HCT116 (cell line): ENCODE data around the gene PROB1. TPM values are rescaled to one million over a fixed set of nuclear protein-coding genes. Genes with fewer than 3 reads are reported as not detected.
A peak's percentile ranks its signal among the peaks of the same experiment; 100 is the strongest.

Experiments
- ATAC-seq: fragments of 200-7000 bp; cut with Tn5 transposase; 2 replicates; pipeline ENCODE4 v1.9.1; 2020; ENCODE audit warnings: mild to moderate bottlenecking, moderate library complexity
- BruUV-seq: library from RNA; stranded (reverse); fragments of 400-500 nt; replicated peaks from 2 replicates; lab custom pipeline; 2021; lab: Mats Ljungman, UMichigan
- CTCF ChIA-PET: fragments of 300-600 bp; sonication (Branson Sonifier 250); formaldehyde crosslinking; loops from one replicate; lab custom pipeline; 2021; ENCODE audit warnings: antibody characterized with exemption; lab: Charles Lee
- POLR2A ChIA-PET: fragments of 300-600, 350-600 bp; sonication (Branson Sonifier 250); formaldehyde crosslinking; loops from one replicate; lab custom pipeline; 2021; ENCODE audit warnings: antibody characterized with exemption; lab: Charles Lee
- RAD21 ChIA-PET, 2 experiments: fragments of 300-600 bp; sonication (Branson Sonifier 250); formaldehyde crosslinking; loops; one replicate each; lab custom pipeline; 2023; ENCODE audit warnings: low total read pairs in 2 of 2; ENCODE audit not compliant: uncharacterized antibody in 2 of 2, unreplicated experiment in 2 of 2, low non-redundant PET in 1 of 2; lab: Charles Lee
- DNase-seq: peaks from one replicate; pipeline ENCODE4 v3.0.0-alpha.2; 2010; ENCODE audit warnings: low read depth, low spot score
- H2AFZ ChIP-seq: fragments of 200-600 bp; shearing (Covaris generic), sonication (generic); 2 replicates; pipeline ENCODE4 v1.6.1; 2017; ENCODE audit warnings: low read depth, mixed run types, mixed read lengths, antibody characterized with exemption, low read length; ENCODE audit not compliant: poor library complexity, severe bottlenecking
- H3K27ac ChIP-seq: 2 replicates; pipeline ENCODE4 v1.5.1; 2012; ENCODE audit warnings: low read depth, low read length
- H3K27me3 ChIP-seq: fragments of 200-600 bp; sonication (generic); 2 replicates; pipeline ENCODE4 v1.6.1; 2016; ENCODE audit warnings: mixed run types, low read length, mixed read lengths; ENCODE audit not compliant: insufficient read depth
- H3K36me3 ChIP-seq, 2 experiments: fragments of 200-500 bp in 1 of 2; fragments of 200-600 bp in 1 of 2; sonication (Bioruptor generic) in 1 of 2; sonication (generic) in 1 of 2; 2 replicates each; pipeline versions ENCODE4 v1.5.1 to v1.6.1; 2014 to 2016; ENCODE audit warnings: low read length in 2 of 2, inconsistent platforms in 1 of 2, mixed read lengths in 1 of 2, mixed run types in 1 of 2; ENCODE audit not compliant: insufficient read depth in 2 of 2, control insufficient read depth in 1 of 2
- H3K4me1 ChIP-seq, 2 experiments: fragments of 200-600 bp in 1 of 2; sonication (generic) in 1 of 2; 2 replicates each; pipeline versions ENCODE4 v1.5.1 to v1.6.1; 2012 to 2017; ENCODE audit warnings: low read length in 2 of 2, inconsistent platforms in 1 of 2, mild to moderate bottlenecking in 1 of 2, mixed read lengths in 1 of 2, mixed run types in 1 of 2, moderate library complexity in 1 of 2; ENCODE audit not compliant: insufficient read depth in 2 of 2, control insufficient read depth in 1 of 2
- H3K4me2 ChIP-seq: fragments of 200-600 bp; sonication (generic); 2 replicates; pipeline ENCODE4 v1.6.1; 2017; ENCODE audit warnings: mixed run types, low read length, mixed read lengths
- H3K4me3 ChIP-seq, 2 experiments: fragments of 200-600 bp in 1 of 2; sonication (generic) in 1 of 2; replicated peaks in 1 of 2; 2 replicates each; pipeline ENCODE4 v1.5.1; 2011 to 2016; ENCODE audit warnings: low read length in 2 of 2, control low read depth in 1 of 2, low read depth in 1 of 2, mild to moderate bottlenecking in 1 of 2, mixed read lengths in 1 of 2, mixed run types in 1 of 2
- H3K79me2 ChIP-seq: fragments of 200-600 bp; sonication (generic); 2 replicates; pipeline ENCODE4 v1.6.1; 2017; ENCODE audit warnings: mild to moderate bottlenecking, mixed run types, low read length, moderate library complexity, mixed read lengths; ENCODE audit not compliant: insufficient read depth
- H3K9ac ChIP-seq: fragments of 200-600 bp; sonication (generic); 2 replicates; pipeline ENCODE4 v1.6.1; 2016; ENCODE audit warnings: low read length, mixed read lengths
- H3K9me2 ChIP-seq: fragments of 200-600 bp; sonication (generic), shearing (Covaris generic); 2 replicates; pipeline ENCODE4 v1.6.1; 2017; ENCODE audit warnings: mixed run types, mild to moderate bottlenecking, moderate library complexity; ENCODE audit not compliant: insufficient read depth
- H3K9me3 ChIP-seq, 2 experiments: fragments of 200-500 bp in 1 of 2; fragments of 200-600 bp in 1 of 2; sonication (Bioruptor generic) in 1 of 2; sonication (generic) in 1 of 2; 2 replicates each; pipeline ENCODE4 v1.6.1; 2014 to 2017; ENCODE audit warnings: low read length in 2 of 2, mixed read lengths in 2 of 2, inconsistent platforms in 1 of 2, low read depth in 1 of 2, mild to moderate bottlenecking in 1 of 2, mixed run types in 1 of 2, moderate library complexity in 1 of 2; ENCODE audit not compliant: control insufficient read depth in 1 of 2, insufficient read depth in 1 of 2
- H4K20me1 ChIP-seq: fragments of 200-600 bp; sonication (generic), shearing (Covaris generic); 2 replicates; pipeline ENCODE4 v1.6.1; 2017; ENCODE audit warnings: mixed run types, mild to moderate bottlenecking, moderate library complexity; ENCODE audit not compliant: insufficient read depth
- intact Hi-C: fragments of 100-400 bp; cut with micrococcal nuclease; formaldehyde crosslinking; loops from 2 replicates; pipeline ENCODE4 v1.10.0; 2022
- total RNA-seq: library from RNA; stranded (reverse); gene quantifications from one replicate; pipeline ENCODE4 v1.2.1, GENCODE V29; 2021; ENCODE audit not compliant: unreplicated experiment
- TF ChIP-seq, protein P1 (sequence below), 3 experiments: fragments of 200-600 bp in 1 of 3; sonication (generic) in 1 of 3; IDR thresholded peaks in 2 of 3; conservative IDR thresholded peaks in 1 of 3; 2 replicates each; pipeline ENCODE4 v1.5.1; 2012 to 2017; ENCODE audit warnings: low read depth in 2 of 3, low read length in 2 of 3, antibody characterized with exemption in 1 of 3, borderline replicate concordance in 1 of 3, control low read depth in 1 of 3, mild to moderate bottlenecking in 1 of 3, mixed read lengths in 1 of 3, mixed run types in 1 of 3, moderate library complexity in 1 of 3; ENCODE audit not compliant: insufficient read depth in 1 of 3
- TF ChIP-seq, protein P2 (sequence below): IDR thresholded peaks from 2 replicates; pipeline ENCODE4 v1.6.1; 2012; ENCODE audit warnings: low read depth

PROB1 gene
- total RNA-seq, 1 experiment from 2014 or later = 1.7 TPM

DNA sequence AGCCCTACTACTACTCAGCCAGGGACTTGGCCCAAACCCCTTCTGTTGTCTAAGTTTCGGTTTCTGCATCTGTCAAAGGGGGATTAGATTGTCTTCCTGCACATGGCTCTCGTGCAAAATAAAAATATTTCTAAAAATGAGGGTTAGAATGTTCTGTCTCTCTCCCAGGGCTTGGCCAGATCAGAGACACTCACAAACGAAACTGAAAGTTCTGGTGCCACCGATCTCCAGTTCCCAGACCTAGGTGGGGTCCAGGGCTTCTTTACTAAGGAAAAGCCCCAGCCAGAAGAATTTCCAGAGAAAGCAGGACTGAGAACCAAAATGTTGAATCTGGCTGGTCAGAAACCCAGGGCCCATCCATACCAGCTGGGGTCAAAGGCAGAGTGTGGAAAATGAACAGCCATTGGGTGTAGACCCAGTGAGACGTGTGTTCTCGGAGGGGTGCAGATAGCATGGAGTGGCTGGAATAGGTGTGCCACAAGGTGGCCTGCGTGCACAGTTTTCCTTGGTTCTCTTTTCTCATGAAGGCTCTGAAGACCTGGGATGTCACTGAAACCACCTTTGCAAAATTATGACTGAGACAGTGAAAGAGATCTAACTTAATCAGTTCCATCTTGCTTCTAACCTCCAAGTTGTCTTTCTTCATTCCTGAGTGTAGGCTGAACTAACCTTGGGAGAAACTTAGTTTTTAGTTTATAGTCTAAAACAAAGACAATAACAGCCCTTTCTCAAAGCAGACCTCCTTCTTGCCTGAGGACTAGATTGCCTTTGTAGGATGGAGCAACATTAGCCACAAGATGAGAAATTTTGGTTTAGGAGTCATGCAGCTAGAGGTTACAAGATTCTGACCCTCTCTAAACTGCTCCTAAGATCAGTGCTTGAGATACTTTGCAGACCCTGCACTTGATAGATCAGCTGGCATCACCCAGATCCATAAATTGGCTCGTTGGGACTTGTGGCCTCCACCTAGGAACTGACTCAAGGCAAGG lies 9.5 kb downstream of the PROB1 start:
- POLR2A ChIA-PET = no interaction called here
- no peak overlapping the region for H3K4me2 ChIP-seq

More for the DNA sequence above, 9.5 kb downstream of the PROB1 start:
- no TSS peak for BruUV-seq
- intact Hi-C loops = no loop called here
- ChIA-PET CTCF (no interaction called here), RAD21 (no interaction called here)
- no peaks in the 10 kb centered on the region for H3K79me2 ChIP-seq
- H4K20me1 ChIP-seq = no peaks in the 10 kb centered on the region
- H3K36me3 ChIP-seq = no peaks in the 10 kb centered on the region
- ATAC-seq (peak; percentile 57), DNase-seq (no peak)
- peaks cover 9% of the 10 kb centered on the region in 2 experiments; a peak in 2 of 4 replicates for H3K4me1 ChIP-seq
- no peaks in the 10 kb centered on the region for H3K9me2 ChIP-seq
- TF ChIP-seq, protein P1, sequence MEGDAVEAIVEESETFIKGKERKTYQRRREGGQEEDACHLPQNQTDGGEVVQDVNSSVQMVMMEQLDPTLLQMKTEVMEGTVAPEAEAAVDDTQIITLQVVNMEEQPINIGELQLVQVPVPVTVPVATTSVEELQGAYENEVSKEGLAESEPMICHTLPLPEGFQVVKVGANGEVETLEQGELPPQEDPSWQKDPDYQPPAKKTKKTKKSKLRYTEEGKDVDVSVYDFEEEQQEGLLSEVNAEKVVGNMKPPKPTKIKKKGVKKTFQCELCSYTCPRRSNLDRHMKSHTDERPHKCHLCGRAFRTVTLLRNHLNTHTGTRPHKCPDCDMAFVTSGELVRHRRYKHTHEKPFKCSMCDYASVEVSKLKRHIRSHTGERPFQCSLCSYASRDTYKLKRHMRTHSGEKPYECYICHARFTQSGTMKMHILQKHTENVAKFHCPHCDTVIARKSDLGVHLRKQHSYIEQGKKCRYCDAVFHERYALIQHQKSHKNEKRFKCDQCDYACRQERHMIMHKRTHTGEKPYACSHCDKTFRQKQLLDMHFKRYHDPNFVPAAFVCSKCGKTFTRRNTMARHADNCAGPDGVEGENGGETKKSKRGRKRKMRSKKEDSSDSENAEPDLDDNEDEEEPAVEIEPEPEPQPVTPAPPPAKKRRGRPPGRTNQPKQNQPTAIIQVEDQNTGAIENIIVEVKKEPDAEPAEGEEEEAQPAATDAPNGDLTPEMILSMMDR (IDR thresholded peaks at IDR 0.05 in 2 of 3, conservative IDR thresholded peaks at IDR 0.05 in 1 of 3; ENCODE audit: borderline replicate concordance in 1 of 3, insufficient read depth in 1 of 3, low read depth in 2 of 3, low read length in 2 of 3) = peak in 2 of 3 experiments; percentile 23 to 30; a peak in 2 of 6 replicates
- TF ChIP-seq, protein P2, sequence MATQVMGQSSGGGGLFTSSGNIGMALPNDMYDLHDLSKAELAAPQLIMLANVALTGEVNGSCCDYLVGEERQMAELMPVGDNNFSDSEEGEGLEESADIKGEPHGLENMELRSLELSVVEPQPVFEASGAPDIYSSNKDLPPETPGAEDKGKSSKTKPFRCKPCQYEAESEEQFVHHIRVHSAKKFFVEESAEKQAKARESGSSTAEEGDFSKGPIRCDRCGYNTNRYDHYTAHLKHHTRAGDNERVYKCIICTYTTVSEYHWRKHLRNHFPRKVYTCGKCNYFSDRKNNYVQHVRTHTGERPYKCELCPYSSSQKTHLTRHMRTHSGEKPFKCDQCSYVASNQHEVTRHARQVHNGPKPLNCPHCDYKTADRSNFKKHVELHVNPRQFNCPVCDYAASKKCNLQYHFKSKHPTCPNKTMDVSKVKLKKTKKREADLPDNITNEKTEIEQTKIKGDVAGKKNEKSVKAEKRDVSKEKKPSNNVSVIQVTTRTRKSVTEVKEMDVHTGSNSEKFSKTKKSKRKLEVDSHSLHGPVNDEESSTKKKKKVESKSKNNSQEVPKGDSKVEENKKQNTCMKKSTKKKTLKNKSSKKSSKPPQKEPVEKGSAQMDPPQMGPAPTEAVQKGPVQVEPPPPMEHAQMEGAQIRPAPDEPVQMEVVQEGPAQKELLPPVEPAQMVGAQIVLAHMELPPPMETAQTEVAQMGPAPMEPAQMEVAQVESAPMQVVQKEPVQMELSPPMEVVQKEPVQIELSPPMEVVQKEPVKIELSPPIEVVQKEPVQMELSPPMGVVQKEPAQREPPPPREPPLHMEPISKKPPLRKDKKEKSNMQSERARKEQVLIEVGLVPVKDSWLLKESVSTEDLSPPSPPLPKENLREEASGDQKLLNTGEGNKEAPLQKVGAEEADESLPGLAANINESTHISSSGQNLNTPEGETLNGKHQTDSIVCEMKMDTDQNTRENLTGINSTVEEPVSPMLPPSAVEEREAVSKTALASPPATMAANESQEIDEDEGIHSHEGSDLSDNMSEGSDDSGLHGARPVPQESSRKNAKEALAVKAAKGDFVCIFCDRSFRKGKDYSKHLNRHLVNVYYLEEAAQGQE = no peak
- H2AFZ ChIP-seq = no peak overlapping the region
- H3K9ac ChIP-seq = no peak overlapping the region
- no peak overlapping the region for H3K27ac ChIP-seq
- H3K9me3 ChIP-seq = no peaks in the 10 kb centered on the region
- no peaks in the 10 kb centered on the region for H3K27me3 ChIP-seq
- H3K4me3 ChIP-seq = no peak overlapping the region
